ENCODE results near the gene FAM237B.

FAM237B gene

GRCh38 chr7:90290244-90291113, 30.6 kb downstream of the FAM237B start:
- Histone ChIP-seq H3K36me3 (ENCODE audit: insufficient read depth, low read length) (peaks cover 5% of the 10 kb centered on the region; the same call in 1 of the 2 replicates), H2AFZ (ENCODE audit: low read length, unreplicated experiment) (no peak overlapping the region), H3K4me3 (ENCODE audit: low read depth, low read length) (no peak overlapping the region), H3K4me1 (ENCODE audit: control insufficient read depth, insufficient read depth, low read length, unreplicated experiment) (no peaks in the 10 kb centered on the region), H3K27ac (ENCODE audit: low read depth, low read length) (no peak overlapping the region), H3K27me3 (ENCODE audit: insufficient read depth, low read length) (no peaks in the 10 kb centered on the region), H3K79me2 (ENCODE audit: control insufficient read depth, insufficient read depth, low read length, unreplicated experiment) (no peaks in the 10 kb centered on the region)

- no peaks in the 10 kb centered on the region for H3K27me3 ChIP-seq (ENCODE audit: insufficient read depth, low read length)
- H3K79me2 ChIP-seq (ENCODE audit: control insufficient read depth, insufficient read depth, low read length, unreplicated experiment) = no peaks in the 10 kb centered on the region
- H3K27ac ChIP-seq (ENCODE audit: low read depth, low read length) = no peak overlapping the region
- H3K4me1 ChIP-seq (ENCODE audit: control insufficient read depth, insufficient read depth, low read length, unreplicated experiment) = no peaks in the 10 kb centered on the region
- no peak overlapping the region for H2AFZ ChIP-seq (ENCODE audit: low read length, unreplicated experiment)
- no peaks in the 10 kb centered on the region for H3K36me3 ChIP-seq (ENCODE audit: insufficient read depth, low read length)
- no peak overlapping the region for H3K4me3 ChIP-seq (ENCODE audit: low read depth, low read length)
These were observed 33.0 kb downstream of the FAM237B start for GRCh38 chr7:90288154-90288553.

DNA sequence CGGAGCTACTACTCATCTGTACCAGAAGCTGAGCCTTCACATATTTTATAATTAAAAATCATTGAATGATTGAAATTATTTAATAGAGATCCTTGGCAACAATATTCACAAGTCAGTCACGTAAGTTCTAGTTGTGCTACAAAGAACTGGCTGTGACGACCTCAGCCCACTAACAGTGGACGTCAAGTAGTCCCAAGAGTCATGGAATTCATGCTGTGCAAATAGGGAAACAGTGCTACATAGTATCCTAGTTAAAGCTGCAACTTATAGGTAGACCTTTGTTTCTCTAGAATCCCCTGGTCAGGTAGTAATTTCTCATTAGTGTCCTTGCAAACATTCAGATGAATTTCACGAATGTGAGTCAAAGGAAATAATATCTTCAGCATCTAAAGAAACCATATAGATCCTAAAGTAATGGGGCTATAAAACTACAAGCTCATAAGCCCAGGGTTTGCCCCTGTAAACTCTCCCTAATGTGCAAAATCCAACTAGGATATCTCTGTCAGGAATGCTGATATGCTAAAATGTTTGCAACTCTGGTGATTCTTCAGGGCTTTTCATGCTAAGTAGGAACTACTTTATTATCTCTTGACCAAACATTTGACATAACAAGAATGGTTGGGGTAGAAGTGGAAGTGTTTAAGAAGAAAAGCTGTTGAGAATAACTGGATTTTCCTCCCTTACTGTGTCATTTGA, 44.9 kb downstream of the FAM237B start:
- Histone ChIP-seq H3K79me2 (ENCODE audit: control insufficient read depth, insufficient read depth, low read length, unreplicated experiment) (no peaks in the 10 kb centered on the region), H3K27me3 (ENCODE audit: insufficient read depth, low read length) (no peaks in the 10 kb centered on the region), H3K4me3 (ENCODE audit: low read depth, low read length) (no peak overlapping the region), H2AFZ (ENCODE audit: low read length, unreplicated experiment) (no peak overlapping the region), H3K27ac (ENCODE audit: low read depth, low read length) (no peak overlapping the region), H3K36me3 (ENCODE audit: insufficient read depth, low read length) (no peaks in the 10 kb centered on the region), H3K4me1 (ENCODE audit: control insufficient read depth, insufficient read depth, low read length, unreplicated experiment) (peaks cover 15% of the 10 kb centered on the region)

DNA sequence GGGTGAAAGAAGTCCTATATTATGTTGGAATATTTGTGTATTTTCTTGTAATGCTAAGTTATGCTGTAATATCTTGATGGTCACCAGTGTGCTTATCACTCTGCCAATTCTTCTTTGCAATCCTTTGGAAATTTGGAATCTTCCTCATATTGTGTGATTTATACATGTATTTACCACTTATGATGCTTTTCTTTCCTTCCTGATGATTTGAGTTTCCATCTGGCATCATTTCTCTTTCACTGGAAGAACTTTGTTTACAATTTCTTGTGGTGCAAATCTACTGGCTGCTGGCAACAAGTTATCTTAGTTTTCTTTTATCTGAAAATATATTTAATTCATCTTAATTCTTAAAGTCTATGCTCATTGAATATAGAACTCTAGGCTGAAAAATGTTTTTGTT, 46.9 kb downstream of the FAM237B start:
- H3K27ac ChIP-seq (ENCODE audit: low read depth, low read length) = no peak overlapping the region

DNA sequence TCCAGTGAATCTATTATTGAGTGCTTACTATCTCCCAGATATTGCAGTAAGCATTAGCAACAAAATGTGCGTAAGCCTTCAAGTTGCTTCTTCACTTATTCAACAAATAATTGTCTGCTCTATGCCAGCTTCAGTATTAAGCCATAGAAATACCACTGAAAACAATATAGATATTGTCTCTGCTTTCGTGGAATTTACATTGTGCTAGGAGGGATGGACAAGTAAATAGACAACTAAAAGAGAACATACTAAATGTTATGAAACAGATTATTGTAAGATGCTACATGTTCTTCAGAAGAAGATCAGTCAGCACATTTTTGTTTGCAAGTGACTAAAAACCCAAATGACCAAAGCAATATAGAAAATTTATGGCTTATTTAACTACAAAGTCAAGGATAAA, 48.9 kb downstream of the FAM237B start:
- Histone ChIP-seq H3K79me2 (ENCODE audit: control insufficient read depth, insufficient read depth, low read length, unreplicated experiment) (no peaks in the 10 kb centered on the region), H3K4me3 (ENCODE audit: low read depth, low read length) (no peak overlapping the region), H3K27ac (ENCODE audit: low read depth, low read length) (peak overlapping the region; percentile 54; the same call in 1 of the 2 replicates), H3K27me3 (ENCODE audit: insufficient read depth, low read length) (no peaks in the 10 kb centered on the region), H3K36me3 (ENCODE audit: insufficient read depth, low read length) (no peaks in the 10 kb centered on the region), H2AFZ (ENCODE audit: low read length, unreplicated experiment) (no peak overlapping the region), H3K4me1 (ENCODE audit: control insufficient read depth, insufficient read depth, low read length, unreplicated experiment) (peaks cover 39% of the 10 kb centered on the region)

More for the DNA sequence above, 46.9 kb downstream of the FAM237B start:
- Histone ChIP-seq H3K4me3 (ENCODE audit: low read depth, low read length) (no peak overlapping the region), H3K4me1 (ENCODE audit: control insufficient read depth, insufficient read depth, low read length, unreplicated experiment) (peaks cover 31% of the 10 kb centered on the region), H3K27me3 (ENCODE audit: insufficient read depth, low read length) (no peaks in the 10 kb centered on the region), H3K79me2 (ENCODE audit: control insufficient read depth, insufficient read depth, low read length, unreplicated experiment) (no peaks in the 10 kb centered on the region), H3K36me3 (ENCODE audit: insufficient read depth, low read length) (no peaks in the 10 kb centered on the region), H2AFZ (ENCODE audit: low read length, unreplicated experiment) (no peak overlapping the region)

- H3K79me2 ChIP-seq (ENCODE audit: control insufficient read depth, insufficient read depth, low read length, unreplicated experiment) = no peaks in the 10 kb centered on the region
- H3K27ac ChIP-seq (ENCODE audit: low read depth, low read length) = peak overlapping the region; percentile 54
- no peaks in the 10 kb centered on the region for H3K36me3 ChIP-seq (ENCODE audit: insufficient read depth, low read length)
- no peak overlapping the region for H3K4me3 ChIP-seq (ENCODE audit: low read depth, low read length)
- peaks cover 42% of the 10 kb centered on the region for H3K4me1 ChIP-seq (ENCODE audit: control insufficient read depth, insufficient read depth, low read length, unreplicated experiment)
- no peaks in the 10 kb centered on the region for H3K27me3 ChIP-seq (ENCODE audit: insufficient read depth, low read length)
- no peak overlapping the region for H2AFZ ChIP-seq (ENCODE audit: low read length, unreplicated experiment)
These were observed 49.4 kb downstream of the FAM237B start for GRCh38 chr7:90271753-90272152.

GRCh38 chr7:90270431-90271178, 50.5 kb downstream of the FAM237B start:
- Histone ChIP-seq H2AFZ (ENCODE audit: low read length, unreplicated experiment) (no peak overlapping the region), H3K27ac (ENCODE audit: low read depth, low read length) (peak overlapping the region; percentile 54), H3K79me2 (ENCODE audit: control insufficient read depth, insufficient read depth, low read length, unreplicated experiment) (no peaks in the 10 kb centered on the region), H3K4me3 (ENCODE audit: low read depth, low read length) (no peak overlapping the region), H3K36me3 (ENCODE audit: insufficient read depth, low read length) (no peaks in the 10 kb centered on the region), H3K4me1 (ENCODE audit: control insufficient read depth, insufficient read depth, low read length, unreplicated experiment) (peaks cover 52% of the 10 kb centered on the region), H3K27me3 (ENCODE audit: insufficient read depth, low read length) (no peaks in the 10 kb centered on the region)

DNA sequence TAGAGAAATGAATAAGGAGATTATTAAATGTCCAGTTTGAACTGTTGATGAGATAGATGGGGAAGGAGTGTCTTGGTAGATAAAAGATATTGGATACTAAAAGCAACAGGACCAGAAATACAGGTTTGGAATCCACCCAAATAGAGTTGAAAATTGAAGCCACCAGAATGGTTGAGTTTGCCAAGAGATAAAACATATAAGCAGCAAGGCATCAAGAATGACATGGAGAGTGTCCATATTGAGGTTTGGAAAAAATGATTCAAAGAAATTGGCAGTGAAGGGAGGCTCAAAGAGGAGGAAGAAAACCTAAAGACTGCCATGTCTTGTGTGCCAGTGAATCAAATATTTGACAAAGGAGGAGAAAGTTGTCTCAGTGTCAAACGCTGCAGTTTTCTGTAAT, 51.9 kb downstream of the FAM237B start:
- H3K79me2 ChIP-seq (ENCODE audit: control insufficient read depth, insufficient read depth, low read length, unreplicated experiment) = no peaks in the 10 kb centered on the region
- peaks cover 57% of the 10 kb centered on the region for H3K4me1 ChIP-seq (ENCODE audit: control insufficient read depth, insufficient read depth, low read length, unreplicated experiment)
- no peaks in the 10 kb centered on the region for H3K27me3 ChIP-seq (ENCODE audit: insufficient read depth, low read length)
- no peak overlapping the region for H3K4me3 ChIP-seq (ENCODE audit: low read depth, low read length)
- no peaks in the 10 kb centered on the region for H3K36me3 ChIP-seq (ENCODE audit: insufficient read depth, low read length)
- H3K27ac ChIP-seq (ENCODE audit: low read depth, low read length) = no peak overlapping the region
- no peak overlapping the region for H2AFZ ChIP-seq (ENCODE audit: low read length, unreplicated experiment)

GRCh38 chr7:90267263-90267858, 53.7 kb downstream of the FAM237B start:
- H3K4me1 ChIP-seq (ENCODE audit: control insufficient read depth, insufficient read depth, low read length, unreplicated experiment) = peaks cover 54% of the 10 kb centered on the region
- H2AFZ ChIP-seq (ENCODE audit: low read length, unreplicated experiment) = peak overlapping the region; percentile 34
- peak overlapping the region; percentile 46 for H3K4me3 ChIP-seq (ENCODE audit: low read depth, low read length)
- peak overlapping the region; percentile 84 for H3K27ac ChIP-seq (ENCODE audit: low read depth, low read length)
- H3K36me3 ChIP-seq (ENCODE audit: insufficient read depth, low read length) = no peaks in the 10 kb centered on the region
- no peaks in the 10 kb centered on the region for H3K27me3 ChIP-seq (ENCODE audit: insufficient read depth, low read length)
- no peaks in the 10 kb centered on the region for H3K79me2 ChIP-seq (ENCODE audit: control insufficient read depth, insufficient read depth, low read length, unreplicated experiment)

GRCh38 chr7:90266808-90267207, 54.3 kb downstream of the FAM237B start:
- H3K36me3 ChIP-seq (ENCODE audit: insufficient read depth, low read length) = no peaks in the 10 kb centered on the region
- peak overlapping the region; percentile 34 for H2AFZ ChIP-seq (ENCODE audit: low read length, unreplicated experiment)
- peak overlapping the region; percentile 84 for H3K27ac ChIP-seq (ENCODE audit: low read depth, low read length)
- peak overlapping the region; percentile 46 for H3K4me3 ChIP-seq (ENCODE audit: low read depth, low read length)
- no peaks in the 10 kb centered on the region for H3K79me2 ChIP-seq (ENCODE audit: control insufficient read depth, insufficient read depth, low read length, unreplicated experiment)
- peaks cover 48% of the 10 kb centered on the region for H3K4me1 ChIP-seq (ENCODE audit: control insufficient read depth, insufficient read depth, low read length, unreplicated experiment)
- no peaks in the 10 kb centered on the region for H3K27me3 ChIP-seq (ENCODE audit: insufficient read depth, low read length)
